MM.1S (cell line): Measurements from ENCODE around the gene ELFN1.

Experiments used
- DNase-seq: peaks from one replicate; pipeline ENCODE4 v3.0.0-alpha.2; 2015
- H2AFZ ChIP-seq: fragments of 300-600 bp; sonication (generic); 2 replicates; pipeline ENCODE4 v1.6.0; 2016; ENCODE audit warnings: antibody characterized with exemption, low read length
- H3F3A ChIP-seq: fragments of 300-600 bp; sonication (generic); 2 replicates; pipeline ENCODE4 v1.6.1; 2016; ENCODE audit warnings: mild to moderate bottlenecking, antibody characterized with exemption, low read length, moderate library complexity, mixed read lengths; ENCODE audit not compliant: insufficient read depth
- H3K27ac ChIP-seq: fragments of 300-600 bp; sonication (generic); 2 replicates; pipeline ENCODE4 v1.5.1; 2016; ENCODE audit warnings: mild to moderate bottlenecking, low read length
- H3K27me3 ChIP-seq: fragments of 300-600 bp; sonication (generic); replicated peaks from 2 replicates; pipeline ENCODE4 v1.6.0; 2016; ENCODE audit warnings: low read length; ENCODE audit not compliant: insufficient read depth
- H3K36me3 ChIP-seq: fragments of 300-600 bp; sonication (generic); replicated peaks from 2 replicates; pipeline ENCODE4 v1.6.1; 2016; ENCODE audit warnings: mild to moderate bottlenecking, low read length, mixed read lengths; ENCODE audit not compliant: insufficient read depth
- H3K4me1 ChIP-seq: fragments of 300-600 bp; sonication (generic); 2 replicates; pipeline ENCODE4 v1.6.1; 2016; ENCODE audit warnings: low read length, mixed read lengths
- H3K4me2 ChIP-seq: fragments of 300-600 bp; sonication (generic); 2 replicates; pipeline ENCODE4 v1.6.0; 2016; ENCODE audit warnings: low read depth, low read length
- H3K4me3 ChIP-seq: fragments of 300-600 bp; sonication (generic); 2 replicates; pipeline ENCODE4 v1.5.1; 2016; ENCODE audit warnings: low read length, mixed read lengths
- H3K79me2 ChIP-seq: fragments of 300-600 bp; sonication (generic); 2 replicates; pipeline ENCODE4 v1.6.1; 2016; ENCODE audit warnings: mixed run types, low read length, mixed read lengths
- H3K9ac ChIP-seq: fragments of 300-600 bp; sonication (generic); 2 replicates; pipeline ENCODE4 v1.6.1; 2016; ENCODE audit warnings: low read length, mixed read lengths
- H3K9me2 ChIP-seq: fragments of 300-600 bp; sonication (generic); replicated peaks from 2 replicates; pipeline ENCODE4 v1.6.1; 2016; ENCODE audit warnings: mild to moderate bottlenecking, low read length, mixed read lengths; ENCODE audit not compliant: insufficient read depth
- H3K9me3 ChIP-seq: fragments of 300-600 bp; sonication (generic); replicated peaks from 2 replicates; pipeline ENCODE4 v1.6.1; 2016; ENCODE audit warnings: mild to moderate bottlenecking, low read length, mixed read lengths; ENCODE audit not compliant: insufficient read depth
- H4K20me1 ChIP-seq: fragments of 300-600 bp; sonication (generic); 2 replicates; pipeline ENCODE4 v1.6.1; 2016; ENCODE audit warnings: mild to moderate bottlenecking, low read length, moderate library complexity, mixed read lengths; ENCODE audit not compliant: insufficient read depth
- EZH2 ChIP-seq: fragments of 300-600 bp; sonication (generic); optimal IDR thresholded peaks from 2 replicates; pipeline ENCODE3; 2017; ENCODE audit warnings: low read depth, mild to moderate bottlenecking, antibody characterized with exemption, low read length, mixed read lengths
- EZH2phosphoT487 ChIP-seq: fragments of 300-600 bp; sonication (generic); IDR thresholded peaks from 2 replicates; pipeline ENCODE4 v1.6.1; 2018; ENCODE audit warnings: antibody characterized with exemption, low read length
- TF ChIP-seq, protein P1 (sequence below): fragments of 300-600 bp; sonication (generic); IDR thresholded peaks from 2 replicates; pipeline ENCODE4 v1.5.1; 2016; ENCODE audit warnings: antibody characterized with exemption, low read length, mixed read lengths

ELFN1 gene

DNA sequence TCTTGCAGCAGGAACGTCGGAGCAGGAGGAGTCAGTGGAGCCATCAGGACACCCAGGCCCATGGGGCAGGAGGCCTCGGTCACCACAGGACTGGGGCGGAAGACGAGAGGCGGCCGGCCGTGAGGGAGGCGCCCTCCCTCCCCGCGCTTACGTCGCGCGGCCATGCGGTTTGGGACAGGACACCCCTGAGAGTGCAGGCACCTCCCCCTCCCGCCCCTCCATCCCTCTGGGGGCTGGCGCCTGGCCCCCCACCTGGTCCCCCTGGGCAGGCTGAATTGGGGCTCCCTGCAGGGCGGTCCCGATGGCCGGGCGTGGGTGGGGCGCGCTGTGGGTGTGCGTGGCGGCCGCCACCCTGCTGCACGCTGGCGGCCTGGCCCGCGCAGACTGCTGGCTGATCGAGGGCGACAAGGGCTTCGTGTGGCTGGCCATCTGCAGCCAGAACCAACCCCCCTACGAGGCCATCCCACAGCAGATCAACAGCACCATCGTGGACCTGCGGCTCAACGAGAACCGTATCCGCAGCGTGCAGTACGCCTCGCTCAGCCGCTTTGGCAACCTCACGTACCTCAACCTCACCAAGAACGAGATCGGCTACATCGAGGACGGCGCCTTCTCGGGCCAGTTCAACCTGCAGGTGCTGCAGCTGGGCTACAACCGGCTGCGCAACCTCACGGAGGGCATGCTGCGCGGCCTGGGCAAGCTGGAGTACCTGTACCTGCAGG, 74.4 kb downstream of the ELFN1 start:
- H3K4me1 ChIP-seq, result no peaks in the 10 kb centered on the region

DNA sequence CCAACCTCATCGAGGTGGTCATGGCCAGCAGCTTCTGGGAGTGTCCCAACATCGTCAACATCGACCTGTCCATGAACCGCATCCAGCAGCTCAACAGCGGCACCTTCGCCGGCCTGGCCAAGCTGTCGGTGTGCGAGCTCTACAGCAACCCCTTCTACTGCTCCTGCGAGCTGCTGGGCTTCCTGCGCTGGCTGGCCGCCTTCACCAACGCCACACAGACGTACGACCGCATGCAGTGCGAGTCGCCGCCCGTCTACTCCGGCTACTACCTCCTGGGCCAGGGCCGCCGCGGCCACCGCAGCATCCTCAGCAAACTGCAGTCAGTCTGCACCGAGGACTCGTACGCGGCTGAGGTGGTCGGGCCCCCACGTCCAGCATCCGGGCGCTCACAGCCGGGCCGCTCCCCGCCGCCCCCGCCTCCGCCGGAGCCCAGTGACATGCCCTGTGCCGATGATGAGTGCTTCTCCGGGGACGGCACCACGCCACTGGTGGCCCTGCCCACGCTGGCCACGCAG, 75.0 kb downstream of the ELFN1 start:
- Histone ChIP-seq H3K4me3 (no peak overlapping the region), H3K9me2 (no peaks in the 10 kb centered on the region)

More for the DNA sequence above, 74.4 kb downstream of the ELFN1 start:
- no peak for DNase-seq
- H2AFZ ChIP-seq, result no peak overlapping the region
- no peak for TF ChIP-seq EZH2phosphoT487
- TF ChIP-seq, protein P1, sequence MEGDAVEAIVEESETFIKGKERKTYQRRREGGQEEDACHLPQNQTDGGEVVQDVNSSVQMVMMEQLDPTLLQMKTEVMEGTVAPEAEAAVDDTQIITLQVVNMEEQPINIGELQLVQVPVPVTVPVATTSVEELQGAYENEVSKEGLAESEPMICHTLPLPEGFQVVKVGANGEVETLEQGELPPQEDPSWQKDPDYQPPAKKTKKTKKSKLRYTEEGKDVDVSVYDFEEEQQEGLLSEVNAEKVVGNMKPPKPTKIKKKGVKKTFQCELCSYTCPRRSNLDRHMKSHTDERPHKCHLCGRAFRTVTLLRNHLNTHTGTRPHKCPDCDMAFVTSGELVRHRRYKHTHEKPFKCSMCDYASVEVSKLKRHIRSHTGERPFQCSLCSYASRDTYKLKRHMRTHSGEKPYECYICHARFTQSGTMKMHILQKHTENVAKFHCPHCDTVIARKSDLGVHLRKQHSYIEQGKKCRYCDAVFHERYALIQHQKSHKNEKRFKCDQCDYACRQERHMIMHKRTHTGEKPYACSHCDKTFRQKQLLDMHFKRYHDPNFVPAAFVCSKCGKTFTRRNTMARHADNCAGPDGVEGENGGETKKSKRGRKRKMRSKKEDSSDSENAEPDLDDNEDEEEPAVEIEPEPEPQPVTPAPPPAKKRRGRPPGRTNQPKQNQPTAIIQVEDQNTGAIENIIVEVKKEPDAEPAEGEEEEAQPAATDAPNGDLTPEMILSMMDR, result no peak
- no peak for TF ChIP-seq EZH2
- H4K20me1 ChIP-seq, result no peaks in the 10 kb centered on the region
- no peak overlapping the region for H3K9ac ChIP-seq
- no peaks in the 10 kb centered on the region for H3K9me3 ChIP-seq
- H3K9me2 ChIP-seq, result no peaks in the 10 kb centered on the region
- H3K27me3 ChIP-seq, result peaks cover 41% of the 10 kb centered on the region
- H3K4me3 ChIP-seq, result no peak overlapping the region
- no peaks in the 10 kb centered on the region for H3K79me2 ChIP-seq
- H3K27ac ChIP-seq, result no peak overlapping the region
- H3K36me3 ChIP-seq, result no peaks in the 10 kb centered on the region
- no peak overlapping the region for H3K4me2 ChIP-seq
- no peaks in the 10 kb centered on the region for H3F3A ChIP-seq

DNA sequence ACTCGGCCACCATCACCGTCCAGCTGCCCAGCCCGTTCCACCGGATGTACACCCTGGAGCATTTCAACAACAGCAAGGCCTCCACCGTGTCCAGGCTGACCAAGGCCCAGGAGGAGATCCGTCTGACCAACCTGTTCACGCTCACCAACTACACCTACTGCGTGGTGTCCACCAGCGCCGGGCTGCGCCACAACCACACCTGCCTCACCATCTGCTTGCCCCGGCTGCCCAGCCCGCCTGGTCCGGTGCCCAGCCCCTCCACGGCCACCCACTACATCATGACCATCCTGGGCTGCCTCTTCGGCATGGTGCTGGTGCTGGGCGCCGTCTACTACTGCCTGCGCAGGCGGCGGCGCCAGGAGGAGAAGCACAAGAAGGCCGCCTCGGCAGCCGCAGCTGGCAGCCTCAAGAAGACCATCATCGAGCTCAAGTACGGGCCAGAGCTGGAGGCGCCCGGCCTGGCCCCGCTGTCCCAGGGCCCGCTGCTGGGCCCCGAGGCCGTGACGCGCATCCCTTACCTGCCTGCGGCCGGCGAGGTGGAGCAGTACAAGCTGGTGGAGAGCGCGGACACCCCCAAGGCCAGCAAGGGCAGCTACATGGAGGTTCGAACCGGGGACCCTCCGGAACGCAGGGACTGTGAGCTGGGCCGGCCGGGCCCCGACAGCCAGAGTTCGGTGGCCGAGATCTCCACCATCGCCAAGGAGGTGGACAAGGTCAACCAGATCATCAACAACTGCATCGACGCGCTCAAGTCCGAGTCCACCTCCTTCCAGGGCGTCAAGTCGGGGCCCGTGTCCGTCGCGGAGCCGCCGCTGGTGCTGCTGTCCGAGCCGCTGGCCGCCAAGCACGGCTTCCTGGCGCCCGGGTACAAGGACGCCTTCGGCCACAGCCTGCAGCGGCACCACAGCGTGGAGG, 75.8 kb downstream of the ELFN1 start:
- Histone ChIP-seq H3K27ac (no peak overlapping the region), H3K79me2 (no peaks in the 10 kb centered on the region), H3K4me3 (no peak overlapping the region), H3F3A (no peaks in the 10 kb centered on the region), H3K4me1 (no peaks in the 10 kb centered on the region), H4K20me1 (no peaks in the 10 kb centered on the region), H3K4me2 (no peak overlapping the region), H3K27me3 (peaks cover 46% of the 10 kb centered on the region), H3K36me3 (no peaks in the 10 kb centered on the region), H3K9me2 (no peaks in the 10 kb centered on the region), H3K9me3 (no peaks in the 10 kb centered on the region), H2AFZ (no peak overlapping the region), H3K9ac (no peak overlapping the region)
- no peak for DNase-seq
- TF ChIP-seq EZH2, result no peak
- TF ChIP-seq, protein P1, result no peak
- no peak for TF ChIP-seq EZH2phosphoT487

More for the DNA sequence above, 75.0 kb downstream of the ELFN1 start:
- no peak overlapping the region for H3K4me2 ChIP-seq
- no peaks in the 10 kb centered on the region for H3K4me1 ChIP-seq
- H3K9ac ChIP-seq, result no peak overlapping the region
- peaks cover 41% of the 10 kb centered on the region for H3K27me3 ChIP-seq
- no peaks in the 10 kb centered on the region for H3K9me3 ChIP-seq
- H3K36me3 ChIP-seq, result no peaks in the 10 kb centered on the region
- no peak overlapping the region for H3K27ac ChIP-seq
- no peaks in the 10 kb centered on the region for H4K20me1 ChIP-seq
- H2AFZ ChIP-seq, result no peak overlapping the region
- no peaks in the 10 kb centered on the region for H3K79me2 ChIP-seq
- no peaks in the 10 kb centered on the region for H3F3A ChIP-seq
- TF ChIP-seq, protein P1, result no peak
- TF ChIP-seq EZH2phosphoT487 (no peak), EZH2 (no peak)
- DNase-seq, result no peak
